SK-N-SH (cell line): ENCODE results near the gene LYPD8. TPM values are rescaled to one million over a fixed set of nuclear protein-coding genes. Genes with fewer than 3 reads are reported as not detected.
A peak's percentile ranks its signal among the peaks of the same experiment; 100 is the strongest.

Experiments
- CTCF ChIA-PET: fragments of 300-600, 350-600 bp; formaldehyde crosslinking; extraction: SDS; loops from one replicate; lab custom pipeline; 2021; lab: Yijun Ruan, JAX
- POLR2A ChIA-PET: fragments of 350-600 bp; sonication (Branson Sonifier 250); formaldehyde crosslinking; extraction: SDS; loops from one replicate; lab custom pipeline; 2020; ENCODE audit warnings: antibody characterized with exemption, inconsistent platforms; lab: Yijun Ruan, JAX
- DNase-seq: peaks from one replicate; pipeline ENCODE4 v3.0.0; 2012
- H2AFZ ChIP-seq: fragments of 200-600 bp; sonication (generic); 2 replicates; pipeline ENCODE4 v1.8.1; 2016; ENCODE audit warnings: antibody characterized with exemption, mild to moderate bottlenecking, low read depth
- H3F3A ChIP-seq: fragments of 200-600 bp; sonication (generic); replicated peaks from 2 replicates; pipeline ENCODE3; 2016; ENCODE audit warnings: antibody characterized with exemption, mild to moderate bottlenecking; ENCODE audit not compliant: insufficient read depth
- H3K27ac ChIP-seq, 2 experiments: fragments of 200-500 bp in 1 of 2; fragments of 200-600 bp in 1 of 2; sonication (Bioruptor generic) in 1 of 2; sonication (generic), shearing (Covaris generic) in 1 of 2; 2 replicates each; pipeline versions ENCODE4 v1.5.1 to v1.6.1; 2014 to 2016; ENCODE audit warnings: low read depth in 2 of 2, inconsistent platforms in 1 of 2, low read length in 1 of 2, mild to moderate bottlenecking in 1 of 2, mixed read lengths in 1 of 2
- H3K27me3 ChIP-seq: fragments of 200-600 bp; sonication (generic), shearing (Covaris generic); 2 replicates; pipeline ENCODE4 v1.6.1; 2016; ENCODE audit warnings: mixed run types; ENCODE audit not compliant: insufficient read depth
- H3K36me3 ChIP-seq, 2 experiments: fragments of 200-500 bp in 1 of 2; fragments of 200-600 bp in 1 of 2; sonication (Bioruptor generic) in 1 of 2; sonication (generic) in 1 of 2; replicated peaks in 1 of 2; 2 replicates each; pipeline versions ENCODE3 to v1.5.1; 2014 to 2016; ENCODE audit warnings: low read length in 1 of 2, mild to moderate bottlenecking in 1 of 2; ENCODE audit not compliant: insufficient read depth in 2 of 2, control insufficient read depth in 1 of 2
- H3K4me1 ChIP-seq, 2 experiments: fragments of 200-500 bp in 1 of 2; fragments of 200-600 bp in 1 of 2; sonication (Bioruptor generic) in 1 of 2; sonication (generic), shearing (Covaris generic) in 1 of 2; 2 replicates each; pipeline versions ENCODE4 v1.5.1 to v1.6.1; 2014 to 2016; ENCODE audit warnings: low read depth in 1 of 2, low read length in 1 of 2, mixed run types in 1 of 2; ENCODE audit not compliant: insufficient read depth in 2 of 2, control insufficient read depth in 1 of 2
- H3K4me2 ChIP-seq: fragments of 200-600 bp; sonication (generic), shearing (Covaris generic); 2 replicates; pipeline ENCODE4 v1.6.1; 2017; ENCODE audit warnings: mixed run types
- H3K4me3 ChIP-seq, 2 experiments: fragments of 200-500 bp in 1 of 2; fragments of 200-600 bp in 1 of 2; sonication (Bioruptor generic) in 1 of 2; sonication (generic), shearing (Covaris generic) in 1 of 2; 2 replicates each; pipeline versions ENCODE4 v1.5.1 to v1.8.1; 2014 to 2016; ENCODE audit warnings: low read depth in 2 of 2, inconsistent platforms in 1 of 2, low read length in 1 of 2, mild to moderate bottlenecking in 1 of 2, mixed read lengths in 1 of 2, moderate library complexity in 1 of 2
- H3K79me2 ChIP-seq: fragments of 200-600 bp; sonication (generic); 2 replicates; pipeline ENCODE4 v1.8.1; 2017; ENCODE audit warnings: mild to moderate bottlenecking; ENCODE audit not compliant: insufficient read depth
- H3K9ac ChIP-seq: fragments of 200-600 bp; sonication (generic); 2 replicates; pipeline ENCODE4 v1.6.1; 2017; ENCODE audit warnings: mixed run types
- H3K9me2 ChIP-seq: fragments of 200-600 bp; sonication (generic); 2 replicates; pipeline ENCODE4 v1.6.1; 2017; ENCODE audit warnings: mixed run types
- H3K9me3 ChIP-seq: fragments of 200-600 bp; sonication (generic); 2 replicates; pipeline ENCODE4 v1.6.1; 2017; ENCODE audit warnings: mixed run types, mild to moderate bottlenecking, moderate library complexity
- H4K20me1 ChIP-seq: fragments of 200-600 bp; sonication (generic); 2 replicates; pipeline ENCODE4 v1.6.1; 2017; ENCODE audit warnings: mild to moderate bottlenecking, mixed run types; ENCODE audit not compliant: insufficient read depth
- EP300 ChIP-seq, 2 experiments: IDR thresholded peaks; 2 replicates each; pipeline versions ENCODE4 v1.4.0 to v1.6.1; 2012; ENCODE audit warnings: borderline replicate concordance in 1 of 2, low read depth in 1 of 2, low read length in 1 of 2
- EZH2phosphoT487 ChIP-seq: fragments of 200-600 bp; sonication (generic); IDR thresholded peaks from 2 replicates; pipeline ENCODE4 v1.6.1; 2017; ENCODE audit warnings: low read depth, mixed run types, mild to moderate bottlenecking, antibody characterized with exemption, moderate library complexity, borderline replicate concordance
- FOXJ3 ChIP-seq: sonication (generic); formaldehyde crosslinking; IDR thresholded peaks from 2 replicates; pipeline ENCODE4 v1.5.1; 2020; ENCODE audit warnings: mild to moderate bottlenecking, missing genetic modification reagents
- FOXM1 ChIP-seq: IDR thresholded peaks from 2 replicates; pipeline ENCODE4 v1.4.0; 2012; ENCODE audit warnings: low read depth, mild to moderate bottlenecking
- POLR2AphosphoS5 ChIP-seq: IDR thresholded peaks from 2 replicates; pipeline ENCODE4 v1.6.1; 2012; ENCODE audit warnings: low read depth, low read length
- RAD21 ChIP-seq: IDR thresholded peaks from 2 replicates; pipeline ENCODE4 v1.6.1; 2012; ENCODE audit warnings: mild to moderate bottlenecking, low read length
- RXRA ChIP-seq: IDR thresholded peaks from 2 replicates; pipeline ENCODE4 v1.4.0; 2012; ENCODE audit warnings: low read depth, mild to moderate bottlenecking, borderline replicate concordance
- SIN3A ChIP-seq: IDR thresholded peaks from 2 replicates; pipeline ENCODE4 v1.6.1; 2012; ENCODE audit warnings: low read depth, mild to moderate bottlenecking, low read length, moderate library complexity, borderline replicate concordance
- WGBS: methylation state at CpG from one replicate; pipeline ENCODE4 v1.1.6; 2017; ENCODE audit warnings: low lambda C conversion rate; 5-methylcytosine and 5-hydroxymethylcytosine counted together
- polyA plus RNA-seq, 3 experiments: library from polyadenylated mRNA; depleted of rRNA; stranded (reverse); fragments of >200 nt; gene quantifications; 2 replicates each; pipeline ENCODE4 v1.2.3, GENCODE V29; 2012

The LYPD8 gene
- polyA plus RNA-seq, 1 of the 3 experiments (the other 2 are of a cell fraction): 1.5 TPM

DNA sequence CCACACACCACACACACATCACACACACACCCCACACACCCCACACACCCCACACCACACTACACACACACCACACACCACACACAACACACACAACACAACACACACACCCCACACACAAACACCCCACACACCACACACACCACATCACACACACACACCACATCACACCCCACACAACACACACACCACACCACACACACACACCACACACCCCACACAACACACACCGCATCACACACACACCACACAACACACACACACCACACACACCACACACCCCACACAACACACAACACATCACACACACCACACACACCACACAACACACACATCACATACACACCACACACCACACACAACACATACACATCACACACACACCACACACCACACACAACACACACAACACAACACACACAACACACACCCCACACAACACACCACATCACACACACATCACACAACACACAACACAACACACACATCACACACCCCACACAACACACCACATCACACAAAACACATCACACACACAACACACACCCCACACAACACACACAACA is 2.4 kb downstream of the LYPD8 start:
- POLR2A ChIA-PET: no interaction called here
- DNase-seq: no peak
- CTCF ChIA-PET: no interaction called here
- Histone ChIP-seq H3K27ac (no peak overlapping the region), H3K4me2 (no peak overlapping the region), H2AFZ (no peak overlapping the region), H3K4me1 (no peaks in the 10 kb centered on the region), H3K27me3 (no peaks in the 10 kb centered on the region), H3K9me2 (no peaks in the 10 kb centered on the region), H3K9ac (no peak overlapping the region), H4K20me1 (no peaks in the 10 kb centered on the region), H3K4me3 (no peak overlapping the region), H3K9me3 (no peaks in the 10 kb centered on the region), H3F3A (peaks cover 9% of the 10 kb centered on the region), H3K79me2 (no peaks in the 10 kb centered on the region), H3K36me3 (no peaks in the 10 kb centered on the region)
- TF ChIP-seq POLR2AphosphoS5 (no peak), EZH2phosphoT487 (no peak), RXRA (no peak), FOXJ3 (CRISPR knock-in tag) (no peak), RAD21 (no peak)
- WGBS: 71% methylated on average over 1 of the region's 1 CpG

DNA sequence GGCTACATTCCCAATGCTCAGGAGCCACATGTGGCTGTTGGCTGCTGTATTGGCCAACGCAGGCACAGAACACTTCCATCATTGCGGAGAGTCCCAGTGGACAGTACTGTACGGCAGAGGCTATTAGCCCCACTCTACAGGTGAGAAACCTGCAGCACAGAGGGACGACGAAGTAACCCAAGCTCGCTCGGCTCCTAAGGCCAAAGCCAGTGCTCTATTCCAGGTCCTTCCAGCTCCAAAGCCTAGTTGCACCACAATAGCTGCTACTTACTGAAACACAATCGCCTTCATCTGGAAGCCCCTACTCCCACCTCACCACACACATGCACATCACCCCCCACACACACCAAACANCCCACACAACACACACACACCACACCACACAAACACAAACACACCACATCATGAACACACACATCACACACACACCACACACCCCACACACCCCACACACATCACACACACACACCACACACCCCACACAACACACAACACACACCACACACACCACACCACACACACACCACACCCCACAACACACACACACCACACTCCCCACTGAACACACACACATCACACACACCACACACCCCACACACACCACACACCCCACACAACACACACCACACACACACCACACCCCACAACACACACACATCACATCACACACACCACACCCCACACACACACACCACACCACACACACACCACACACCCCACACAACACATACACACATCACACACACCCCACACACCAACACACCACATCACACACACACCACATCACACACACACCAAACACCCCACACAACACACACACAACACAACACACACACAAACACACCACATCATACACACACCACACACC is 3.2 kb downstream of the LYPD8 start:
- TF ChIP-seq SIN3A (no peak), EP300 (IDR thresholded peaks at IDR 0.05; ENCODE audit: borderline replicate concordance in 1 of 2, low read depth in 1 of 2, low read length in 1 of 2) (no peak)
- Histone ChIP-seq H3K27ac (no peak overlapping the region), H3K9me3 (no peaks in the 10 kb centered on the region), H3K4me3 (no peak overlapping the region), H3K36me3 (no peaks in the 10 kb centered on the region), H3K9me2 (no peaks in the 10 kb centered on the region), H4K20me1 (no peaks in the 10 kb centered on the region), H3K9ac (no peak overlapping the region), H2AFZ (no peak overlapping the region), H3F3A (peaks cover 9% of the 10 kb centered on the region), H3K79me2 (no peaks in the 10 kb centered on the region), H3K4me2 (no peak overlapping the region), H3K4me1 (no peaks in the 10 kb centered on the region), H3K27me3 (no peaks in the 10 kb centered on the region)
- ChIA-PET CTCF (no interaction called here), POLR2A (no interaction called here)
- 21% methylated on average over 7 of the region's 8 CpGs for WGBS
- no peak for DNase-seq

DNA sequence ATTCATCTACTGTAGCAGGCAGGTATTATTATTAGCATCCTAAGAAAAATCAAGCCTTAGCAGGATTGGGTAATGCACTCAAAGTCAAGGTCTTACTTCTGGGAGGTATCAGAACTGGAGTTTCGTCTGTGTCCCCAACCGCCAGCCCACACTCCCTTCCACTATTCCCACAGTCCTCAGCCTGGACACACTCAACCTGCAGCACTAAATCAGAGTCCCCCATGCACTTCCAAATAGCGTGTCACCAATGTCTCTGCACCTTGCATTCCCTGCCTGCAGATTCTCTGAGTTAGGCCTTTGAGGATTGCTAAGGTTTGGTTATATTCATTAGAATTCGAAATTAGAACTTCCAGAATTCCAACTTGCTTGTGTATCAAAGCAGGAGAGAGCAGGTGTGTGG is 3.9 kb downstream of the LYPD8 start:
- Histone ChIP-seq H3K4me1 (no peaks in the 10 kb centered on the region), H3K4me2 (0 out of 2 replicates have a peak overlapping the region, but pooled peaks have one; percentile 29), H3K9ac (no peak overlapping the region), H3K36me3 (no peaks in the 10 kb centered on the region), H3F3A (peaks cover 9% of the 10 kb centered on the region), H3K79me2 (no peaks in the 10 kb centered on the region)
- POLR2A ChIA-PET: no interaction called here
- TF ChIP-seq RAD21 (no peak), FOXM1 (no peak)
- TF ChIP-seq, all 33 proteins: peak for 0
- Histone ChIP-seq H3K27ac (no peak overlapping the region), H3K9me2 (no peaks in the 10 kb centered on the region), H3K9me3 (no peaks in the 10 kb centered on the region), H3K4me3 (no peak overlapping the region), H3K27me3 (no peaks in the 10 kb centered on the region), H2AFZ (0 out of 2 replicates have a peak overlapping the region, but pooled peaks have one; percentile 25), H4K20me1 (no peaks in the 10 kb centered on the region)
- CTCF ChIA-PET: no interaction called here
- no peak for DNase-seq
- WGBS: 53% methylated on average over 4 of the region's 4 CpGs
